ENCODE data around the gene HLA-DPA1.

HLA-DPA1 gene

DNA sequence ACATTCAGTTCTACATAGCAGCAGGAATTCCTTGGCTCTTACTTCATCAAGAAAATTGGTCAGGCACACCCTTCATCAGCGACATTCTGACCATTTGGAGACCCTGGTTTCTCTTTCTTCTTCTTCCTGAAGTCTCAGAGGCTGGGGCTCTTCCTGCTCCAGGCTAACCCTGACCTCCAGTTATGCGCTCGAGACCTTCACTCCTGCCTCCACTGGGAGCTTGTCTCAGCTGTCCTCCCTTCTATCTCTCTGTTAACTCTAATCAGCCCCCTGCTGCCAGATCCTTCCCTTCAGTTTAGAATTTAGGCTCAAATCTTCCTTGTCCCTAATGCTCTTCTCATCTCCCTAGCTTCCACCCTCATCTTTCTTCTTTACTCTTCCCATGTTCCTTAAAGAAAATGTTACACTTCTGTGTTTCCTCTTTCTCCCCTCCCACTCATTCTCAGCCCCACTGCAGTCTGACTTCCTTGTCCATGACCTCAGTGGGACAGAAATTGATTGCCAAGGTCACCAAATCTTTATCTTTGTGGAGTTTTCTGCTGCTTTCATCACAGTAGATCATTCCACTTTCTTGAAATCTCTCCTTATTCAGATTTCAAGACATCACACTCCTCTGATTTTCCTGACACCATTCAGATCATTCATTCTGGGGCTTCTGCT, 55.6 kb downstream of the HLA-DPA1 start:
- Histone ChIP-seq H3K27ac (ENCODE audit: low read depth, low read length) (no peak overlapping the region), H3K9me3 (ENCODE audit: control insufficient read depth, insufficient read depth, low read length) (no peaks in the 10 kb centered on the region), H3K4me3 (ENCODE audit: low read depth, low read length) (no peak overlapping the region), H3K4me1 (ENCODE audit: control insufficient read depth, insufficient read depth, low read length) (peaks cover 5% of the 10 kb centered on the region; the same call in 1 of the 2 replicates), H3K9ac (ENCODE audit: low read depth, low read length) (no peak overlapping the region), H3K27me3 (ENCODE audit: control insufficient read depth, insufficient read depth, low read length) (no peaks in the 10 kb centered on the region; the same call in 1 of the 2 replicates), H3K36me3 (ENCODE audit: control insufficient read depth, insufficient read depth, low read length) (no peaks in the 10 kb centered on the region)

DNA sequence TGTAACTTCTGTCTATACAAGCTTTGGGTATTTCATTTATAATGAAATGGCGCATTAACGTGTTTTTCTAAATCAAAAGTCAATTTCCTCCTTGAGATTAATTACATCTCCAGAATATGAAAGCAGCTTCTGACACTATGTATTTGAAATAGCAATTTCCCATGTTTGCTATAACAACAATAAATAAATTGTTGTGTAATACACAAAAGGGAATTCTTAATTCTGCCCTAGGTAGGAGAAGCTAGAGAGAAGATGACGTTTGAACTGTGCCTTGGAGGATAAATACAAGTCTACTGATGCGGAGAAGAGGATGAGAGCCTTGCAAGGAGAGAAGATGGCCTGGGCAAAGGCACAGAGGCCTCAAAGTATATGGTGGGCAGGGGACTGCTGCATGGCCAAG, 56.4 kb downstream of the HLA-DPA1 start:
- no peak overlapping the region for H3K4me3 ChIP-seq (ENCODE audit: low read depth, low read length)
- no peaks in the 10 kb centered on the region for H3K9me3 ChIP-seq (ENCODE audit: control insufficient read depth, insufficient read depth, low read length)
- H3K4me1 ChIP-seq (ENCODE audit: control insufficient read depth, insufficient read depth, low read length): peaks cover 5% of the 10 kb centered on the region; the same call in 1 of the 2 replicates
- no peak overlapping the region for H3K9ac ChIP-seq (ENCODE audit: low read depth, low read length)
- no peaks in the 10 kb centered on the region for H3K36me3 ChIP-seq (ENCODE audit: control insufficient read depth, insufficient read depth, low read length)
- no peak overlapping the region for H3K27ac ChIP-seq (ENCODE audit: low read depth, low read length)
- H3K27me3 ChIP-seq (ENCODE audit: control insufficient read depth, insufficient read depth, low read length): no peaks in the 10 kb centered on the region; the same call in 1 of the 2 replicates

DNA sequence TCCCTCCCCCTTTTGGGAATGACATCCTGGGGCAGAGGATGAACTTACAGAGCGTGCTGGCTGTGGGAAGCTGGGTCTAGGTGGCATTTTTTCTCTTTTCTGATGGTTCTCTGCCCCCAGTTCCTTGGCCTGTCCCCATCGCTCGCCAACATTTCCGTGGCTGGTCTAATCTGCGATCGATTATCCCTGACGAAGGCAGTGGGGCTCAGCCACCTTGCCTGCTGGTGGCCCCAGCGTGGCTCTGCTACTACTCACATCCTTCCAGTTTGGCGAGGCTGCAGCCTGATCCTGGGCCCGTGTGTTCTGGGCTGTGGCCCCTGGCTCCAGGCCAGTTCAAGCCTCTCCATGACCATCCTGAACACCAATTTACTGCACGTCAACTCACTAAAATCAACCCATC, 57.7 kb downstream of the HLA-DPA1 start:
- peaks cover 5% of the 10 kb centered on the region; the same call in 1 of the 2 replicates for H3K4me1 ChIP-seq (ENCODE audit: control insufficient read depth, insufficient read depth, low read length)
- no peak overlapping the region for H3K27ac ChIP-seq (ENCODE audit: low read depth, low read length)
- no peak overlapping the region for H3K4me3 ChIP-seq (ENCODE audit: low read depth, low read length)
- H3K9ac ChIP-seq (ENCODE audit: low read depth, low read length): no peak overlapping the region
- H3K36me3 ChIP-seq (ENCODE audit: control insufficient read depth, insufficient read depth, low read length): no peaks in the 10 kb centered on the region
- H3K9me3 ChIP-seq (ENCODE audit: control insufficient read depth, insufficient read depth, low read length): no peaks in the 10 kb centered on the region
- H3K27me3 ChIP-seq (ENCODE audit: control insufficient read depth, insufficient read depth, low read length): no peaks in the 10 kb centered on the region; the same call in 1 of the 2 replicates

DNA sequence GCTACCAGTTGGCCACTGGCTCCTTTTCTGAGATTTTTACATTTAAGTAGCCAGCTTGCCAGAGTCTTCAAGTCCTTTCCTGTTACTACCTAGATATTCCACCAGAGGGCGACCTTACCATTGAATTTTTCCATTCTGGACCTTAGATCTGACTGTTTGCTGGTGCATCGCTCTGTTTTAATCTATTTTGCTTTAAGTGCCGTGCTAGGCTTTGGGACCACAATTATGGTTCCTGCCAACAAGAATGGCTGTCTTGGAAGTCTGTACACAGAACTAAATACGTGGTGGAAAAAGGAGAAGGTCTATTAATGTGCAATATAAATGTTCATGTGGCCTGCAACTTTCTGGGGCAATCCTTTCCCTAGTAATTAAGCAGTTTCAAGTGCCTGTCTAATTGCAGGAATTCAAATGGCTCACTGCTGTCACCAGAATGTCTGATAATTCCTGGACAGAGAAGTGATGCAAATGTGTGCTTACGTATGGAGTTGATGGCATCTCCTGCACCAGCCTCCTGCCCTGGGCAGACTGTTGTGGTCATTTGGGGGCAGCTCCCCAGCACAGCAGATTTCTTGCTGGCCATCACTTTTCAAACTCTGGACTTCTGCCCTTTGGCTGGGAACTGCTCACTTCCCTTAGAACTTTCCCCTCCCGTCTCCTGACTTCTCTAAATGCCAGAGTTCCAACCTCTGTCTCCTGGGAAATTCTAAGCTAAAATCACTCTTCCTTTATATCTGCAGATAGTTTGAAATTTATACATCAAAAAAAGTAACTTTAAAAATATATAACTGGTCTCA, 58.4 kb downstream of the HLA-DPA1 start:
- H3K9me3 ChIP-seq (ENCODE audit: control insufficient read depth, insufficient read depth, low read length): no peaks in the 10 kb centered on the region
- H3K36me3 ChIP-seq (ENCODE audit: control insufficient read depth, insufficient read depth, low read length): no peaks in the 10 kb centered on the region
- H3K27ac ChIP-seq (ENCODE audit: low read depth, low read length): no peak overlapping the region
- H3K27me3 ChIP-seq (ENCODE audit: control insufficient read depth, insufficient read depth, low read length): no peaks in the 10 kb centered on the region; the same call in 1 of the 2 replicates
- peaks cover 13% of the 10 kb centered on the region for H3K4me1 ChIP-seq (ENCODE audit: control insufficient read depth, insufficient read depth, low read length)
- H3K9ac ChIP-seq (ENCODE audit: low read depth, low read length): no peak overlapping the region
- H3K4me3 ChIP-seq (ENCODE audit: low read depth, low read length): no peak overlapping the region
